IMR-90 (cell line): ENCODE measurements around the gene DTX3.

Experiments used
- CTCF ChIP-seq: conservative IDR thresholded peaks from 2 replicates; pipeline ENCODE4 v1.5.1; 2012; ENCODE audit warnings: mild to moderate bottlenecking, low read depth, low read length, improper control_type of control experiment
- RAD21 ChIP-seq: IDR thresholded peaks from 2 replicates; pipeline ENCODE4 v1.6.1; 2012; ENCODE audit warnings: low read length, improper control_type of control experiment
- SMC3 ChIP-seq: fragments of 150-350 bp; IDR thresholded peaks from 2 replicates; pipeline ENCODE4 v1.6.1; 2016; ENCODE audit warnings: low read depth, mild to moderate bottlenecking, antibody characterized with exemption, low read length, moderate library complexity

- TF ChIP-seq CTCF (no peak), SMC3 (no peak), RAD21 (no peak)
Measured at GRCh38 chr12:57579677-57580465, 24.8 kb upstream of the DTX3 start.
